Measurements from ENCODE around the gene DCANP1.

- no peak for TF ChIP-seq CTCF (conservative IDR thresholded peaks at IDR 0.05 in 1 of 2, IDR thresholded peaks at IDR 0.05 in 1 of 2; ENCODE audit: low read depth in 1 of 2, low read length in 2 of 2)
- no peak for TF ChIP-seq EZH2 (IDR thresholded peaks at IDR 0.05; ENCODE audit: low read length, missing control alignments)
Measured at GRCh38 chr5:135396459-135397055, 50.6 kb downstream of the DCANP1 start.

All from fibroblast of lung (primary cell).